GM21360 (cell line): ENCODE measurements around the gene CDADC1.

Source experiments
- ATAC-seq: cut with Tn5 transposase; IDR thresholded peaks from one replicate; pipeline ENCODE4 v1.9.1; 2021; ENCODE audit warnings: mild to moderate bottlenecking, moderate library complexity; ENCODE audit not compliant: unreplicated experiment

The CDADC1 gene

DNA sequence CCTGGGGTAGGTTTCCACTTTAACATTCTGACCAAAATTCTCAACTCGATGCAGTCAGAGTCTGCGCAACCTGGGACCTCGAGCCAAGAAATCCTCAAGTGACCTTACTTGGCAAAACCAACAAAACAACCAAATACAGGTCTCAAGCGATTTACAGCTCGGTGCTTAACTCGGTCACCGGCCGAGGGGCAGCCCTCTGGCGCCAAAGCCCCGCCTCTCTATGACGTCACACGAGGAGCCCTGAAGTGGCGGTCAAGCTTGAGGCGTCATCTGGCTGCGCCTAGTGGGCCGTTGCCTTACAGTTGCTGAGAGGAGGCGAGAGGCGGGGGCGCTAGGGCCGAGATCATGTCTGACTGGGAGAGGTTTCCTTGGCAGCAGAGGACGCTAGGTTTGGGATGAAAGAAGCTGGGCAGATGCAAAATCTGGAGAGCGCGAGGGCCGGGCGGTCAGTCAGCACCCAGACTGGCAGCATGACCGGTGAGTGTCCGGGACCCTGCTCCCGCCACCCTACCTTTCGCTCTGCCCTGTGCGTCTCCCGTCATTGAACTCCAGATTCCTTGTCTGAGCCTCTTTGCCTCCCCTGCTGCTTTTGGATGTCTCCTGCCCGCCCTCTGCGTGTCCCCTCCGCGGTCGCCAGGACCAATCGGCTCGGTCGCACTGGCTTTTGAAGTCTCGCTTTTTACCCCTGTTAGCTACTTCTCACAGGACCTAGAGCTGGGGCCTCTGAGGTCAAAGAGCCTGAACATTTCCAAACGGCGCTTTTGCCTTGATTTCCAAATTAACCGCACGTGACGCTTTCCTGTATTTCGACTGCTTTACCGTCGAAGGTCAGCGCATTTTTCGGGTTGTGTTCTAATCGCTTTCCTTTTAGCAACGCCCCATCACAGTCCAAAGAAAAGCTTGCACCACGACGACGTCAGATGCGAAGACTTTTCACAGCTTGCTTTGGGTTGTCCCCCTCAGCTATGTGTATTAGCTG lies at the start of gene CDADC1:
TSS of gene CDADC1 (plus strand) at position 283 of the 979 bp plus-strand sequence. CDS start at position 396, 113 bp downstream.
- peak; percentile 88 for ATAC-seq

DNA sequence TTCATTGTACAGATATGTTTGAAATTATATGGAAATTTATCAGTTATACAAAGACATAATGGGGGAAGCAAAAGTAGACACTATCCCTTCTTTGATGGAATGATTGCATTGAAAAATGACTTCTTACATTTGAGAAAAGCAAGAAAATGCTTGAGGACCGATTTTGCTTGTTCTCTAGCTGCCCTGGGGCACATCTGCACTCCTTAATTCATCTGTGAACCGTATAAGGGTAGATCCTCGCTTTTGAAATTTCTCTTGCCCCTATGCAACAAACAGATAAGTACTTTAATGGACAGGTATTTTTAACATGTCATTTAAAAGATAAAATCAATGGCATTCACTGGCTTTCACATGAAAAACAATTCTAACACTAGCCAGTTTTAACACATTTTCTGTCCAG lies 41.1 kb upstream of the CDADC1 start:
- no peak for ATAC-seq

DNA sequence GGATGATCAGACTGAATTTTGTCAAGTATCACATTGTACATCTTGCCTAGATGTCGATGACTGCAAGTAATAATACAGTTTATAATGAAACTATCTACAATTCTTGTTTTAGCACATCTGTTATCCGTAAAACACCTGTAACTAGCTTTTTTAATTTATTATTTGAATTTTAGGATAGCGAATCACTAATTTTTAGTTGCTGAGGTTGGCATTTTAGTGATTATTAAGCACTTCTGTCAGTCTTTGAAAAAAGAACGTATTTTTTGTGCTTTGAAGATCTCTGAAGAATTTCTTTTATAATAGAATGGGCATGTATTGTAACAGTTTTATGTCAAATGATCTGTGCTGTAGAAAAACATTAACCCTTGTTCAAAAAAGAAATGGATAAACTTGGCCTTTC lies 39.1 kb upstream of the CDADC1 start:
- no peak for ATAC-seq

DNA sequence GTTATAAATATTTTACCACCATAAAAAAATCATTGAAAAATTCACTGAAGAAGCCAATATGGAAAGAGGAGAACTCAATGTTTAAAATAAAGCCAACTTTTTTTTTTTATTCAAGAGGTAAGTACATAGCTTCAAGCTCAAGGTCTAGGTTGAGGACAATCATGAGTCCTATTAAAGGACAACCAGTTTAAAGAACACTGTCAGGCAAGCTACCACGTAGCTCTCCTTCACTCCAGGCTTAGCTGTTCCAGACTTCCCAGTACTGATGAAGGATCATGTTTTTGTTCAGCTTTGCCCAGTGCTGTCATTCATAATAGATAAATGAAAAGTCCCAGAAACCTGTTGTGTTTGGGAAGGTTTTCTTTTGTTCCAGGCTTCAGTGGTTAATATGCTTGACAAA lies 37.6 kb upstream of the CDADC1 start:
- no peak for ATAC-seq

DNA sequence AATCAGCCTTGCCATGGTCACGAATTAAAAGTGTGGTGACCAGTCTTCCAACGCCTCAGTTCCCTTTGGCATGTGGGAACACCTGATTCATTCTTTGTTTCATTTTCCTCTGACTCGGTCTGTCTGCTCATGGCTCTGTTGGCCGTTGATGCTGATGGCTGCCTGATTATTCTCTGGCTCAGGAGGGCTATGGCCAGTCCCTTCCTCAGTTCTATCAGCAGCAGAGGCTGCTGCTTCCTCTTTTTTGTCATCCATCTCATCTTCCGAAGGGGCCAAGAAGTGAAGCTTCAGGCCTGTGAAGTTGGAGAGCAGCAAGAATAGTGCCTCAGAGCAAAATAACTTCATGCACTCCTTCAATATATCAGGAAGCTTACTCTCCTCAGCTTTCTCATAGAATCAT lies 37.1 kb upstream of the CDADC1 start:
- no peak for ATAC-seq

DNA sequence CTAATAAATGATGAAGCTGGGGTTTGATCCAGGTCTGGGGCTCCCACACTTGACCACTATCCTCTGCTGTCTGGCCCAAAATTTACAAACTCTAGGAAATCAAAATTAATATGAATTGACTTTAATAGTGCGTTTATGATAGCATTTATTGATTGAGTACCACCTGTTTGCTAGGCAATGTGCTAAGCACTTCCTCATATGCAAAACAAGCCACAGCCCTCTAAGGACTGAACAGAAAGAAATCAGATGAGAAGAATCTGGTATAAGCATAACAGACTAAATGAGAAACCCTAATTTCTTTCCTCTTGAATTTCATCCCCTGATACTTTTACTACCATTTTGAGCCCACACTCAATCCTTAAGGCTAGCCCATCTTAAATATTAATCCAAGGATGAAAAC lies 34.2 kb upstream of the CDADC1 start:
- ATAC-seq, result no peak

DNA sequence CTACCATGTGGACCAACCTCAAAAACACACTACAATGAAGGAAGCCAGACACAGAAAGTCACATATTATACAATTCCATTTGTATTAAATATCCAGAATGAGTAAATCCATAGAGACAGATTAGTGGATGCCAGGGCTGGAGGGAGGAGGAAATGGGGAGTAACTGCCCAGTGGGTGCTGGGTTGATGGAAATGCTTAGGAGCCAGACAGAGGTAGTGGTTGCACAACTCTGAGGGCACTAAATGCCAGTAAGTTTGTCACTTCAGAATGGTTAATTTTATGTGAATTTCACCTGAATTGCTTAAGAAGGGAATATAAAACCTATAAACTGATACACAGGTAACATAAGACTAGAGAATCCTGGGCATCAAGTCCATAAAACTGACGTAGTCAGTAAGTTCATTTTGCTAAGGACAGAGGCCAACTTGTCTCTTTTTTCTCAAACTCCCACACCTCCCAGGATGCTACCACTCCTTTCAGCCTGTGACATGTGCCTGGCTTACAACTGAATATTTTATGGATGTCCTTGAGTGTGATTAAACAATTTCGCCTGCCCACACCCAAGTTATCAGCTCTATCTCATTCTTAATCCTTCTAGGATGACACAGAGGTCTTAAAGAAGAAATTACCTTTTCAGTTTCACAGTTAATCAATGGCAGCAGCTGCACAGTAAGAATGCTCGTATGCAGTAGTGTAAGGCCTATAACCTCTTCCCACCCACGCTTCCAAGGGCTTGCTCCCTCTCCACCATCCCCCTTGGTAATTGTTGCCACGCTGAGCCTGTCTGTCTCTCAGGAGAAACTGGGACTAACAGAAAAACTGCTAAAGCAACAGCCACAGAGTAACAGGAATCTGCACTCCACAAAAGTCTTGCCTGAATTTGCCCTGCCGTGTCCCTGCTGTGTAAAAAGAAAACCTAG lies 33.5 kb upstream of the CDADC1 start:
- no peak for ATAC-seq

DNA sequence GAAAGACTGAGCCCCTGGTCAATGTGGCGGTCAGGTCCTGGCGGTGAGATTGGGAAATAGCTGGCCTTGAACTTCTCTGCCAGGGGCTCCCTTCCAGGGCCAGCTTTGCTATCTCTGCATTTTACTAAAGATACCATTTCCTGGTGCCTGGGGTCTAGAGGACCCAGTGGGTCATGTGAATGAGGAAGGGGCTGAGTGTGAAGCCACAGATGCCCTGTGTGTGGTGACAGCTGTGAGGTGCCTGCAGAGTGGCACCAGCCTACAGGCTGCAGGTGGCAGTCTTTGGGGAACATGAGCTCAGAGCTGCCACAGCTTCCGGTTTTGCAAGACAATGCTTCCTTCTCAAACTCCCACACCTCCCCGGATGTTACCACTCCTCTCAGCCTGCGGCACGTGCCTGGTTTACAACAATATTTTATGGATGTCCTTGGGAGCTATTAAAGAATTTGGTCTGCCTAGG lies 32.8 kb upstream of the CDADC1 start:
- no peak for ATAC-seq

DNA sequence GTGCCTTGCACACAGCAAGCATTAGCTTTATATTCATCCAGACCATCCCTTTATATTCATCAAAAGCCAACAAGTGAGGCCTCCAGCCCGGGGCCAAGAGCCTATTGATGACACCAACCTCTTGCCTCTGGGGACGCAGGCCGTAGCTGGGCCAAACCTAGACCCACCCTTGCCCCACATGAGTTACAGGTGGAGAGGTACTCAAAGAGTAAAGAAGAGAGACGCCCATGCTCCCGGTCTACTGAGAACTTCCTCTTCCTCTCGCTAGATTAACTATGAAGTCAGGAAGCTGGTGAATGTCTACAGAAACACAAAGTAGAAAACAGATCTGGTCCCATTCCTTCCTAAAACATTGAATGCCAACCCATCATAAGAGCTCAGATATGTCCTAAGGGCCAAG lies 31.4 kb upstream of the CDADC1 start:
- no peak for ATAC-seq

DNA sequence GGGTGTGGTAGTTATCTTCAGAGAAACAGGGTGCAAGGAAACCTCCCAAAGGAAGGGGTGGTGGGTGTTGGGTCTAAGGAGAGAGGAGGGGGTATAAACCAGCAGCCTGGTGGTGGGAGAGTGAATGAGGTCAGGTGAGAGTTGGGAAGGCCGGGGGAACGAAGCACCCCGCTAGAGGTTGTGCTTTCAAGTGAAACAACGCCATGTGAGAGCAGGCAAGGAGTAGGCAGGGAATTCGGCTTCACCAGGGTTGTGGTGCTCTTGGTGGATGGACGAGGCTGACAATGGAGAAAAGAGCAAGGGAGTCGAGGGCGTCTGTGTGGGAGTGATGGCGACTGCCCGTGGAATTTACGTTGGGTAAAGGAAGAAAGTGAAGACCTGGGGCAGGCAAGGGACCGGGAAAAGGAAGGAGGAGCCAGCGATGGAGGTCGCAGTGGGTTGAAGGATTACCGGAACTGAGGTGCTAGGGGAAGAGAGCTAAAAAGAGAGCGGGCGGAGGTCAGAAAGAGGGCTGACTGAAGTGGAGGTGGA lies 29.7 kb upstream of the CDADC1 start:
- no peak for ATAC-seq

DNA sequence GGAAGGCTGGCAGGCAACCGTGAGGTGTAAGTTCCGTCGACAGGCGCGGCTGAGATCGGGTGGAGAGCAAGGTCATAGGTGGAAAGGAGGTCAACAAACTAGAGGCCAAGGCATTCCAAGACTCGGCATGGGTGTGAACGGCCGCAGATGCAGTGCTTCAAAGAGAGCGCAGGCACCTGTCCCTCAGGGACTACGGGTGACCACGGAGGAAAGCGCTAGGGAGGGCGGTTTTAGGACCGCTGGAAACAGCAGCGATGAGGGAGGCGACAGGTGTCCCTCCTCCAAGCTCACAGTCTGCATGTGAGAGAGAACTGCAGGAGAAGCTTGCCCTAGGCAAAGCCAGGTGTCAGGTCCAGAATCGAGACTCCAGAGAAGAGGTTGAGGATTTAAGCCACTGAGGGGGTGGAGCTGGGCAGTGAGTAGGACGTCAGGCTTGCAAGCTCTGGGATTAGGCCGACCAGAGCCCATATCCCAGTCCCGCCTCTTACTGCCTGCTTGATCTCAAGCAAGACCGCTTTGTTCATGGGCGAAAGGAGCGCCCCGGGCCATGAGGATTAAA lies 29.2 kb upstream of the CDADC1 start:
- ATAC-seq, result no peak

DNA sequence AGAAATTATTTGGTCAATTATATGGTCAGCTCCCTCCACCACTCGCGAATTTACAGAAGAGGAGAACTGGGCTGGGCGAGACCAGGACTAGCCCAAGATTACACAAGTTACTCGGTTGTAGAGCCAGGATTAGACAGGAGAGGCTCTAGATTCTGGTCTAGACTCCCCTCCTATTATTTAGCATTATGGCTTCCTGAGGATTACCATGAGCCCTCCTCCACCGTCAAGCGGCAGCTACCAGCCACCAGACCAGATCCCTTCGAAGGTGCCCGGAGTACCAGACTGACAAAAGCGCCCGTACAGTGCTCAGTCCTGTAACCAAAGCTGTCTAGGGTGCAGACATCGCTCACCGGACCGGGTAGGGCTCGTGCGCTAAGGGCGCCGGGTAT lies 28.1 kb upstream of the CDADC1 start:
- no peak for ATAC-seq

DNA sequence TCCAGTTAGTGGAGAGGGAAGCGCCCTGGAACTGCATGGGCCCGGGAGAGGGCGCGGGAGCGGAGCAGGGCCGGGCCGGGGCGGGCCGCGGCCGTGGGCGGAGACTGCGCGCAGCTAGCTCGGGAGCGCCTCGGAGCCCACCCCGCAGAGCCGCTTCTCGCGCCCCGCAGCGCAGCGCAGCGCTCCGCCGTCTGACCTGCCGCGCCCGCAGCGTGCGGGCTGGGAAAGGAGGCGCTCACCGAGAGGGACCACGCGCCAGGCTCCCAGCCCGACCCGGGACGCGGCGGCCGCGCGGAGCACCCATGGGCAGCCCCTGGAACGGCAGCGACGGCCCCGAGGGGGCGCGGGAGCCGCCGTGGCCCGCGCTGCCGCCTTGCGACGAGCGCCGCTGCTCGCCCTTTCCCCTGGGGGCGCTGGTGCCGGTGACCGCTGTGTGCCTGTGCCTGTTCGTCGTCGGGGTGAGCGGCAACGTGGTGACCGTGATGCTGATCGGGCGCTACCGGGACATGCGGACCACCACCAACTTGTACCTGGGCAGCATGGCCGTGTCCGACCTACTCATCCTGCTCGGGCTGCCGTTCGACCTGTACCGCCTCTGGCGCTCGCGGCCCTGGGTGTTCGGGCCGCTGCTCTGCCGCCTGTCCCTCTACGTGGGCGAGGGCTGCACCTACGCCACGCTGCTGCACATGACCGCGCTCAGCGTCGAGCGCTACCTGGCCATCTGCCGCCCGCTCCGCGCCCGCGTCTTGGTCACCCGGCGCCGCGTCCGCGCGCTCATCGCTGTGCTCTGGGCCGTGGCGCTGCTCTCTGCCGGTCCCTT lies 27.5 kb upstream of the CDADC1 start, which contains the start of gene MLNR:
TSS of gene MLNR (plus strand) at position 303 of the 820 bp plus-strand sequence. CDS start at position 303, 0 bp downstream.
- ATAC-seq, result no peak

DNA sequence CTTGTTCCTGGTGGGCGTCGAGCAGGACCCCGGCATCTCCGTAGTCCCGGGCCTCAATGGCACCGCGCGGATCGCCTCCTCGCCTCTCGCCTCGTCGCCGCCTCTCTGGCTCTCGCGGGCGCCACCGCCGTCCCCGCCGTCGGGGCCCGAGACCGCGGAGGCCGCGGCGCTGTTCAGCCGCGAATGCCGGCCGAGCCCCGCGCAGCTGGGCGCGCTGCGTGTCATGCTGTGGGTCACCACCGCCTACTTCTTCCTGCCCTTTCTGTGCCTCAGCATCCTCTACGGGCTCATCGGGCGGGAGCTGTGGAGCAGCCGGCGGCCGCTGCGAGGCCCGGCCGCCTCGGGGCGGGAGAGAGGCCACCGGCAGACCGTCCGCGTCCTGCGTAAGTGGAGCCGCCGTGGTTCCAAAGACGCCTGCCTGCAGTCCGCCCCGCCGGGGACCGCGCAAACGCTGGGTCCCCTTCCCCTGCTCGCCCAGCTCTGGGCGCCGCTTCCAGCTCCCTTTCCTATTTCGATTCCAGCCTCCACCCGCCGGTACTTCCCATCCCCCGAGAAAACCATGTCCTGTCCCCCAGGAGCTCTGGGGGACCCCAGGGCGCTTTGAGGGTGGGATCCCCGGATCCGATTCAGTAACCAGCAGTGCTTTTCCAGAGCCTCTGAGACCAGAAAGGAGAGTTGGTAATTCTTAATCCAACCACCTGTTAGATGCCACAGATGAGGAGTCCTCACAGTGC lies 26.7 kb upstream of the CDADC1 start:
- no peak for ATAC-seq

DNA sequence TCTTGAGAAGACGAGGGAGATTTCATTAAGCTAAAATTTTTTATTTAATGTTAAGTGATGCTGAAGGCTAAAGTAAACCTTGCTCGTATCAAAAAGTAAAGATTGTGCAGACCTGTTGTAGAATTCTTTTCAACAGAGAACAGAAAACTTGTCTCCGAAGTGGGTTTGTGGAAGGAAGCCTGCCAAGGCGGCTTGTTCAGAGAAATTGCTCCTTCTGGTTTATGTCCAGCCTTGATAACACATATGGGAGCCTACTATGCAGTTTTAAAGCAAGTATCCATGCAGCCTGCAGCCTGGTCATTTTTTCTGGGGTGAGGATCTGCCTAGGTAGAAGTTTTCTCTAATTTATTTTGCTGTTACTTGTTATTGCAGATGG lies 26.1 kb upstream of the CDADC1 start:
- no peak for ATAC-seq

DNA sequence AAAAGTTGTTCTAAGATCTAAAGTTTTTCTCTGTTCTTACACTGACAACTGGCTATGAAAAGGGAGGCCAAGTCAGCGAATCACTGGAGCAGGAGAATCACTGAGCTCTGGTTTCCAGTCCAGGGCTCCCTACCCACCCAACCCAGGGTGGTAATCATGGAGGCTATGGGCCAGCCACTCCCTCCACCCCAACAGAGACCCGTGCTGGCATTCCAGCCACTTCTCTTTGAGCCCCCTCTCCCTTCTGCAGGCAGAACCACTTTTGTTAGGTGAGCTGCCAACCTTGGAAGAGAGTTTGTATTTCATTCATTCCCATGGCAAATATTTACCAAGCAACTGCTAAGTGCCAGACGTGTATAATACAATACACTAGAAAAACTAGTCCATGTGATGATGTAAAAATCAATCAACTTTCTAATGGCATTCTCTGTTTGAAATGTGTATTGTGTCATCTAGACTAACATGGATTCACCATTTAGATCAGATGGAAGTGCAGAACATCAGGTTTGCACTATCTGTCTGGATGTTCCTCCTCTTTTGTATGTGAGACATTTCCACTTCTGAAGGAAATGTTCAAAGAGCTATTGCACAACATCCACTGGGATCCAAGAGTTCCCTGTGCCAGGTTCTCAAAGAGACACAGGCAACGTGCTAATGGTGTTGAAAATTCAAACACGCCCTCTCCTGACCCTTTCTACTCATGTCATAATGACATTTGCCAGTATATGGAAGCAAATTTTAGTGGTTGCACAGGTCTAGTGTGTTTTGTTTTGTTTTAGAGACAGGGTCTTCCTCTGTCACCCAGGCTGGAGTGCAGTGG lies 22.3 kb upstream of the CDADC1 start:
- no peak for ATAC-seq

DNA sequence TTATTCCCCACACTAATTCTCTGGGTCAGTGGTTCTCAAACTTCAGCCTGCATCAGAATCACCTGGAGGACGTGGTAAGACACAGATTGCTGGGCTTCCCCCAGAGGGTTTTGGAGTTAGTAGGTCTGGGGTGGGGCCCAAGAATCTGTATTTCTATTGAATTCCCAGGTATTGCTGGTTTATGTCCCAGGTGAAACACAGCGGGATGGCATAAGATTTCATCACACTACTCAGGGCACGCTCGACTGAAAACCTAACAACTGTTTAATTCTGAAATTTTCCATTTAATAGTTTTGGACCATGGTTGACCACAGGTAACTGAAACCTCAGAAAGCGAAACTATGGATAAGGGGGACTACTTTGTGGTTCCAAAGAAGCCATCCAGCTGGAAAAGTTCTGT lies 21.1 kb upstream of the CDADC1 start:
- no peak for ATAC-seq

DNA sequence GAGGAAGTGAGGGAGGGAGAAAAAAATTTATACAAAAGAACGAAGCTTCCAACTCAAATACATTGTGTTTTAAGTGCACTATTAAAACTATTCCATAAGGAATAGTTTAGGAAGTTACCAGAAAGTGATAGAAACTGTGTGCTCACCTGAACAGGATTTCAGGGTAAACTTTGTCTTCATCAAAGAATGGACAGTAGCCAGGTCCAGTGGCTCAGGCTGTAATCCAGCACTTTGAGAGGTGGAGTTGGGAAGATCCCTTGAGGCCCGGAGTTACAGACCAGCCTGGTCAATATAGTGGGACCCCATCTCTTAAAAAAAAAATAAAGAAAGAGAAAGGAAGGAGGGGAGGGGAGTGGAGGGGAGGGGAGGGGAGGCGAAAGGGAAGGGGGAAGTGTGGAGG lies 13.0 kb upstream of the CDADC1 start:
- no peak for ATAC-seq
